Liver (tissue), 9 donors: ENCODE measurements around the gene RHOD. TPM values are rescaled to one million over a fixed set of nuclear protein-coding genes. Genes with fewer than 3 reads are reported as not detected.

Experiments used
- DNase-seq: peaks from one replicate; pipeline ENCODE4 v3.0.0-alpha.2; 2017; ENCODE audit warnings: low spot score
- H3K27ac ChIP-seq, 2 donors: one replicate each; pipeline ENCODE4 v1.7.0; 2013; ENCODE audit warnings: inconsistent platforms in 2 of 2, low read length in 2 of 2, control low read depth in 1 of 2, low read depth in 1 of 2, mild to moderate bottlenecking in 1 of 2
- H3K27me3 ChIP-seq, 4 donors: one replicate each; pipeline versions ENCODE4 v1.6.1 to v1.7.0; 2013; ENCODE audit warnings: low read length in 3 of 4, inconsistent platforms in 1 of 4, mild to moderate bottlenecking in 1 of 4, moderate library complexity in 1 of 4; ENCODE audit not compliant: control insufficient read depth in 4 of 4, insufficient read depth in 4 of 4
- H3K36me3 ChIP-seq, 4 donors: one replicate each; pipeline versions ENCODE4 v1.6.1 to v1.7.0; 2013; ENCODE audit warnings: low read length in 3 of 4, mild to moderate bottlenecking in 3 of 4, low read depth in 1 of 4, moderate library complexity in 1 of 4; ENCODE audit not compliant: control insufficient read depth in 4 of 4, insufficient read depth in 3 of 4
- H3K4me1 ChIP-seq, 4 donors: one replicate each; pipeline versions ENCODE4 v1.6.1 to v1.7.0; 2013; ENCODE audit warnings: low read length in 3 of 4, mild to moderate bottlenecking in 3 of 4, moderate library complexity in 1 of 4; ENCODE audit not compliant: control insufficient read depth in 4 of 4, insufficient read depth in 4 of 4
- H3K4me3 ChIP-seq, 3 donors: one replicate each; pipeline versions ENCODE4 v1.6.1 to v1.7.0; 2013; ENCODE audit warnings: low read length in 3 of 3, control low read depth in 1 of 3, low read depth in 1 of 3, mild to moderate bottlenecking in 1 of 3
- H3K9ac ChIP-seq, 2 donors: one replicate each; pipeline ENCODE4 v1.7.0; 2013; ENCODE audit warnings: low read length in 2 of 2, mild to moderate bottlenecking in 2 of 2, moderate library complexity in 2 of 2, control low read depth in 1 of 2, low read depth in 1 of 2
- H3K9me3 ChIP-seq, 4 donors: one replicate each; pipeline versions ENCODE4 v1.6.1 to v1.7.0; 2013; ENCODE audit warnings: low read length in 3 of 4; ENCODE audit not compliant: control insufficient read depth in 4 of 4
- CTCF ChIP-seq: fragments of 150-350 bp; IDR thresholded peaks from 2 replicates; pipeline ENCODE4 v1.5.1; 2017; ENCODE audit warnings: improper control_type of control experiment, low read depth, low read length; ENCODE audit not compliant: missing input control
- EGR1 ChIP-seq, 2 donors: IDR thresholded peaks; 2 replicates each; pipeline ENCODE4 v1.6.1; 2016 to 2018; ENCODE audit warnings: antibody characterized with exemption in 2 of 2, low read depth in 2 of 2
- FOXA1 ChIP-seq: IDR thresholded peaks from 2 replicates; pipeline ENCODE4 v1.6.1; 2016; ENCODE audit warnings: antibody characterized with exemption
- FOXA2 ChIP-seq: IDR thresholded peaks from 2 replicates; pipeline ENCODE4 v1.6.1; 2016; ENCODE audit warnings: antibody characterized with exemption
- GABPA ChIP-seq, 2 donors: IDR thresholded peaks in 1 of 2; conservative IDR thresholded peaks in 1 of 2; 2 replicates each; pipeline ENCODE4 v1.6.1; 2016; ENCODE audit warnings: antibody characterized with exemption in 2 of 2, mild to moderate bottlenecking in 1 of 2, moderate library complexity in 1 of 2
- HNF4A ChIP-seq, 2 donors: conservative IDR thresholded peaks; 2 replicates each; pipeline ENCODE4 v1.6.1; 2016; ENCODE audit warnings: antibody characterized with exemption in 2 of 2, mild to moderate bottlenecking in 2 of 2
- HNF4G ChIP-seq: IDR thresholded peaks from 2 replicates; pipeline ENCODE4 v1.6.1; 2016; ENCODE audit warnings: antibody characterized with exemption
- JUND ChIP-seq, 2 donors: IDR thresholded peaks; 2 replicates each; pipeline ENCODE4 v1.6.1; 2016; ENCODE audit warnings: antibody characterized with exemption in 2 of 2
- NR2F2 ChIP-seq: IDR thresholded peaks from 2 replicates; pipeline ENCODE4 v1.6.1; 2016; ENCODE audit warnings: antibody characterized with exemption
- RAD21 ChIP-seq, 2 donors: IDR thresholded peaks; 2 replicates each; pipeline ENCODE4 v1.6.1; 2016; ENCODE audit warnings: antibody characterized with exemption in 2 of 2, mild to moderate bottlenecking in 2 of 2
- RXRA ChIP-seq, 2 donors: IDR thresholded peaks; 2 replicates each; pipeline ENCODE4 v1.6.1; 2017 to 2018; ENCODE audit warnings: antibody characterized with exemption in 2 of 2, mild to moderate bottlenecking in 1 of 2
- SP1 ChIP-seq: IDR thresholded peaks from 2 replicates; pipeline ENCODE4 v1.6.1; 2018; ENCODE audit warnings: antibody characterized with exemption, mild to moderate bottlenecking
- TAF1 ChIP-seq: conservative IDR thresholded peaks from 2 replicates; pipeline ENCODE4 v1.6.1; 2016; ENCODE audit warnings: antibody characterized with exemption, mild to moderate bottlenecking
- YY1 ChIP-seq: IDR thresholded peaks from 2 replicates; pipeline ENCODE4 v1.6.1; 2016; ENCODE audit warnings: antibody characterized with exemption, mild to moderate bottlenecking
- WGBS: extraction: QIAGEN DNeasy Blood & Tissue Kit; methylation state at CpG from one replicate; pipeline ENCODE4 v1.1.7; 2013; 5-methylcytosine and 5-hydroxymethylcytosine counted together
- polyA plus RNA-seq, 2 donors: library from polyadenylated mRNA; stranded (reverse) in 1 of 2; unstranded in 1 of 2; fragments of 200-250 nt in 1 of 2; fragments of >200 nt in 1 of 2; fragmentation: Nextera tagmentation in 1 of 2; extraction: Ambion mirVana in 1 of 2; gene quantifications; one replicate each; pipeline versions ENCODE4 v1.2.1 to v1.2.3, GENCODE V29; 2013 to 2015
- total RNA-seq, 2 donors: library from RNA; depleted of rRNA; stranded (reverse); fragments of >200 nt; gene quantifications; one replicate each; pipeline ENCODE4 v1.2.3, GENCODE V29; 2014
- TF ChIP-seq, protein P1 (sequence below): IDR thresholded peaks from 2 replicates; pipeline ENCODE4 v1.6.1; 2016; ENCODE audit warnings: antibody characterized with exemption, mild to moderate bottlenecking
- TF ChIP-seq, protein P2 (sequence below): IDR thresholded peaks from 2 replicates; pipeline ENCODE4 v1.6.1; 2016; ENCODE audit warnings: antibody characterized with exemption
- TF ChIP-seq, protein P3 (sequence below): IDR thresholded peaks from 2 replicates; pipeline ENCODE4 v1.6.1; 2016; ENCODE audit warnings: antibody characterized with exemption
- TF ChIP-seq, protein P4 (sequence below): IDR thresholded peaks from 2 replicates; pipeline ENCODE4 v1.6.1; 2016; ENCODE audit warnings: antibody characterized with exemption
- donor health status: healthy.
- donor health status: healthy.
- donor health status: healthy.
- donor health status: healthy.
- donor health status: healthy.

RHOD gene
- total and polyA plus RNA-seq, 4 donors, result 7.8 to 50.7 (median 33.2) TPM

DNA sequence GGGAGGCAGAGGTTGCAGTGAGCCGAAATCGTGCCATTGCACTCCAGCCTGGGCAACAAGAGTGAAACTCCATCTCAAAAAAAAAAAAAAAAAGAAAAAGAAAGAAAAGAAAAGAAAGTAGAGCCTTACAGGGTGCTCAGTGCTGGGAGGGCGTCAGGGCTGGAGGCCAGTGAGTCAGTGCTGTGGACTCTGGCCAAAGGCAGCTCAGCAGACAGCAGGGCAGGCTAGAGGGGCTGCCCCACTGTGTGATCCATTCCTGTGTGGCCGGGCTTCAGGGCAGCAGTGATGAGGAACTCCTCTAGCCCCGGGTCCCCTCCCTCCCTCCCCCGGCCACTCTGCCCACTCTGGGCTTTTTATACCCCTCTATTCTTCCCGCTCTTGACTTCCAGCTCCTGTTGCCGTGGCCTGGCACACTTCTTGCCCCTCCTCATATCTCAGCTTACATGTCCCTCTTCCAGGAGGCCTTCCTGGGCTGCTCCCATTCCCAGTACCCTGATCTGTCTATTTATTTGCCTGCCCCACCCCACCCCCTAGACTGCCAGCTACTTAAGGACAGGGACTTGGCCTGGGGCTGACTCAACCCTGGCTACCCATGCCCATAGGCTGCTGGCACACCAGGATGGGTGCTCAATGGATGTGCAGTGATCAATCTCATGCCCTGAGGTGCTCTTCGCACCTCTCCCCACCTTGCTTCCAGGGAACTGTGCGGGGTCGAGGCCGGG lies 23.7 kb upstream of the RHOD start:
- TF ChIP-seq HNF4G (no peak), JUND (IDR thresholded peaks at IDR 0.05) (no peak), GABPA (IDR thresholded peaks at IDR 0.05 in 1 of 2, conservative IDR thresholded peaks at IDR 0.05 in 1 of 2) (no peak), HNF4A (conservative IDR thresholded peaks at IDR 0.05) (no peak), RXRA (IDR thresholded peaks at IDR 0.05) (no peak), RAD21 (IDR thresholded peaks at IDR 0.05) (no peak), SP1 (no peak), TAF1 (no peak), CTCF (no peak), FOXA1 (no peak), FOXA2 (no peak), YY1 (no peak), NR2F2 (no peak), EGR1 (IDR thresholded peaks at IDR 0.05; ENCODE audit: low read depth in 2 of 2) (no peak)
- TF ChIP-seq, protein P1, sequence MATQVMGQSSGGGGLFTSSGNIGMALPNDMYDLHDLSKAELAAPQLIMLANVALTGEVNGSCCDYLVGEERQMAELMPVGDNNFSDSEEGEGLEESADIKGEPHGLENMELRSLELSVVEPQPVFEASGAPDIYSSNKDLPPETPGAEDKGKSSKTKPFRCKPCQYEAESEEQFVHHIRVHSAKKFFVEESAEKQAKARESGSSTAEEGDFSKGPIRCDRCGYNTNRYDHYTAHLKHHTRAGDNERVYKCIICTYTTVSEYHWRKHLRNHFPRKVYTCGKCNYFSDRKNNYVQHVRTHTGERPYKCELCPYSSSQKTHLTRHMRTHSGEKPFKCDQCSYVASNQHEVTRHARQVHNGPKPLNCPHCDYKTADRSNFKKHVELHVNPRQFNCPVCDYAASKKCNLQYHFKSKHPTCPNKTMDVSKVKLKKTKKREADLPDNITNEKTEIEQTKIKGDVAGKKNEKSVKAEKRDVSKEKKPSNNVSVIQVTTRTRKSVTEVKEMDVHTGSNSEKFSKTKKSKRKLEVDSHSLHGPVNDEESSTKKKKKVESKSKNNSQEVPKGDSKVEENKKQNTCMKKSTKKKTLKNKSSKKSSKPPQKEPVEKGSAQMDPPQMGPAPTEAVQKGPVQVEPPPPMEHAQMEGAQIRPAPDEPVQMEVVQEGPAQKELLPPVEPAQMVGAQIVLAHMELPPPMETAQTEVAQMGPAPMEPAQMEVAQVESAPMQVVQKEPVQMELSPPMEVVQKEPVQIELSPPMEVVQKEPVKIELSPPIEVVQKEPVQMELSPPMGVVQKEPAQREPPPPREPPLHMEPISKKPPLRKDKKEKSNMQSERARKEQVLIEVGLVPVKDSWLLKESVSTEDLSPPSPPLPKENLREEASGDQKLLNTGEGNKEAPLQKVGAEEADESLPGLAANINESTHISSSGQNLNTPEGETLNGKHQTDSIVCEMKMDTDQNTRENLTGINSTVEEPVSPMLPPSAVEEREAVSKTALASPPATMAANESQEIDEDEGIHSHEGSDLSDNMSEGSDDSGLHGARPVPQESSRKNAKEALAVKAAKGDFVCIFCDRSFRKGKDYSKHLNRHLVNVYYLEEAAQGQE, result no peak
- TF ChIP-seq, protein P2, sequence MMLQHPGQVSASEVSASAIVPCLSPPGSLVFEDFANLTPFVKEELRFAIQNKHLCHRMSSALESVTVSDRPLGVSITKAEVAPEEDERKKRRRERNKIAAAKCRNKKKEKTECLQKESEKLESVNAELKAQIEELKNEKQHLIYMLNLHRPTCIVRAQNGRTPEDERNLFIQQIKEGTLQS, result no peak
- TF ChIP-seq, protein P3, sequence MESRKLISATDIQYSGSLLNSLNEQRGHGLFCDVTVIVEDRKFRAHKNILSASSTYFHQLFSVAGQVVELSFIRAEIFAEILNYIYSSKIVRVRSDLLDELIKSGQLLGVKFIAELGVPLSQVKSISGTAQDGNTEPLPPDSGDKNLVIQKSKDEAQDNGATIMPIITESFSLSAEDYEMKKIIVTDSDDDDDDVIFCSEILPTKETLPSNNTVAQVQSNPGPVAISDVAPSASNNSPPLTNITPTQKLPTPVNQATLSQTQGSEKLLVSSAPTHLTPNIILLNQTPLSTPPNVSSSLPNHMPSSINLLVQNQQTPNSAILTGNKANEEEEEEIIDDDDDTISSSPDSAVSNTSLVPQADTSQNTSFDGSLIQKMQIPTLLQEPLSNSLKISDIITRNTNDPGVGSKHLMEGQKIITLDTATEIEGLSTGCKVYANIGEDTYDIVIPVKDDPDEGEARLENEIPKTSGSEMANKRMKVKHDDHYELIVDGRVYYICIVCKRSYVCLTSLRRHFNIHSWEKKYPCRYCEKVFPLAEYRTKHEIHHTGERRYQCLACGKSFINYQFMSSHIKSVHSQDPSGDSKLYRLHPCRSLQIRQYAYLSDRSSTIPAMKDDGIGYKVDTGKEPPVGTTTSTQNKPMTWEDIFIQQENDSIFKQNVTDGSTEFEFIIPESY, result no peak
- TF ChIP-seq, protein P4, sequence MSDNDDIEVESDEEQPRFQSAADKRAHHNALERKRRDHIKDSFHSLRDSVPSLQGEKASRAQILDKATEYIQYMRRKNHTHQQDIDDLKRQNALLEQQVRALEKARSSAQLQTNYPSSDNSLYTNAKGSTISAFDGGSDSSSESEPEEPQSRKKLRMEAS, result no peak
- no peak overlapping the region for H3K4me3 ChIP-seq
- H3K9ac ChIP-seq, result no peak overlapping the region
- H3K4me1 ChIP-seq, result peaks cover 0 to 10% (median 4%) of the 10 kb centered on the region in 4 donors
- H3K9me3 ChIP-seq, result no peaks in the 10 kb centered on the region
- peaks cover 0 to 2% (median 0%) of the 10 kb centered on the region in 4 donors for H3K36me3 ChIP-seq
- no peak overlapping the region for H3K27ac ChIP-seq
- H3K27me3 ChIP-seq, result no peaks in the 10 kb centered on the region
- DNase-seq, result peak; percentile 30
- WGBS, result 90% methylated on average over 12 of the region's 12 CpGs
